Stimulated activated CD4-positive, alpha-beta T cell treated with anti-CD3 and anti-CD28 coated beads, Interleukin-4, amount 100 ng/mL, for 24 hours (primary cell): ENCODE results near the gene PPDPF.
A peak's percentile ranks its signal among the peaks of the same experiment; 100 is the strongest.
"Not testable (repeated sequence)": the region's sequence is repeated elsewhere in the genome, so short reads cannot be mapped to it uniquely, and the experiment has no call there.

ENCODE experiments used
- DNase-seq: peaks from one replicate; pipeline ENCODE4 v3.0.0-alpha.2; 2020

PPDPF gene, protein sequence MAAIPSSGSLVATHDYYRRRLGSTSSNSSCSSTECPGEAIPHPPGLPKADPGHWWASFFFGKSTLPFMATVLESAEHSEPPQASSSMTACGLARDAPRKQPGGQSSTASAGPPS

DNA sequence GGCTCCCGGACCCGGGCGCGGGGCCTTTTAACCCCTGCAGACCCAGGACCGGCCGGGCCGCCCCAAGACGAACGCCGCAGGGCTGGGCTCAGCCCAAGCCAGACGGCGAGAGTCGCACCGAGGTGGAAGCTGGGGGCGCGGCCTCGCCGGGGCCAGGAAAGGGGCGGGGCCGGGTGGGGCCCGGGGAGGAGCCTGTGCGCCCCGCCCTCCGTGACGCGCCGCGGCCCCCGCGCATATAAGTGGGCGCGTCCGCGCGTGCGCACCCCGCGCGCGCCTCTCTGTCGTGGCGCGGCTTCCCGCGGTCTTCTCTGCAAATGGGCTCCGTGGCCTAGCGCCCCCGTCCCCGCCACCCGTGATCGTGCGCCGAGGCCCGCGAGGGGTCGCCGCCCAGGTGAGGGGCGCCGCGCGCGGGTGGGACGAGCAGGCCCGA, at the start of gene PPDPF:
Gene PPDPF (plus strand): TSS at position 262 of the 430 bp plus-strand sequence. CDS start 544 bp downstream, outside the sequence.
- DNase-seq, result peak; percentile 81

DNA sequence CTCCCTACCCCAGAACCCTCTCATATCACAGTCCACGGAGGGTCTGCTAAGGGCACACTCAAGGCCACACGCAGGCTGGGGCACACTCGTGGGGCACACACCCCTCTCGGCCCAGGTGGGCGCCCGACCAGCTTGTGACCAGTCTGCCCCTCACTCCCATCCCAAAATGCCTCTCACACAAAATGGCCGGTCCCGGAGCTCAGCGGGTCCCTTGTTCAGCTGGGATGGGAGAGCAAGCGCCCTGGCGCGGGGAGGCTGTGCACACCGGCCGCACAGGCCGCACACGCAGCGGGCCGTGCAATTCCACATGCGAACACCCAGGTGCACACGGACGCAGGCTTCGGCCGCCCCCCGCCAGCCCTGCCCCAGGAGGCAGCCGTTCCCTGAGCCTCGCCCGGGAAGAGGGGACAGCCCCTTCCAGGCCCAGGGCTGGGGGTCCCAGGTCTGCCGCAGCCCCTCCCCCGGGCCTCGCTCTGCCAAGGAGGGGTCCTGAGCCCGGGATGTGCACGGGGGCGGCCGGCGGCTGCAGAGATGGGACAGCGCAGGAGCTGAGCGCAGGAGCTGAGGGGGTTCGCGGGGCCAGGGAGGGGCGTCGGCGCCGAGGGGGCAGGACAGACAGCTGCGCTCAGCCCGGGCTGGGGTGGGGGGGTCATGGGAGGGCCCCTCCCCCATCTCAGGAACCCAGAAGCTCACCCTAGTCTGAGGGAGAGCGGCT, 49.4 kb upstream of the PPDPF start:
- DNase-seq, result no peak

DNA sequence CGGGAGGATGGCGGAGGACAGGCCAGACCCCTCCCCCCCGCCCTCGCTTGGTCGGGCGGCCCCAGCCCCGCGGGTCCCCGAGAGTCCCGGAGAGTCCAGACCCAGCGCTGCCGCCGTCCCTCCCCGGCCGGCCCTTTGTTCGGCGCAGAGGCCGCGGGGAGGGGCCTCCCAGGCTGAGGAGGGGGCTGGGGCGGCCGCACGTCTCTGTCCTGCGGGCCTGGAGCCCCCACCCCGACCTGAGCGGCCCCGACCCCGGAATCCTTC, 48.9 kb upstream of the PPDPF start:
- DNase-seq, result no peak

DNA sequence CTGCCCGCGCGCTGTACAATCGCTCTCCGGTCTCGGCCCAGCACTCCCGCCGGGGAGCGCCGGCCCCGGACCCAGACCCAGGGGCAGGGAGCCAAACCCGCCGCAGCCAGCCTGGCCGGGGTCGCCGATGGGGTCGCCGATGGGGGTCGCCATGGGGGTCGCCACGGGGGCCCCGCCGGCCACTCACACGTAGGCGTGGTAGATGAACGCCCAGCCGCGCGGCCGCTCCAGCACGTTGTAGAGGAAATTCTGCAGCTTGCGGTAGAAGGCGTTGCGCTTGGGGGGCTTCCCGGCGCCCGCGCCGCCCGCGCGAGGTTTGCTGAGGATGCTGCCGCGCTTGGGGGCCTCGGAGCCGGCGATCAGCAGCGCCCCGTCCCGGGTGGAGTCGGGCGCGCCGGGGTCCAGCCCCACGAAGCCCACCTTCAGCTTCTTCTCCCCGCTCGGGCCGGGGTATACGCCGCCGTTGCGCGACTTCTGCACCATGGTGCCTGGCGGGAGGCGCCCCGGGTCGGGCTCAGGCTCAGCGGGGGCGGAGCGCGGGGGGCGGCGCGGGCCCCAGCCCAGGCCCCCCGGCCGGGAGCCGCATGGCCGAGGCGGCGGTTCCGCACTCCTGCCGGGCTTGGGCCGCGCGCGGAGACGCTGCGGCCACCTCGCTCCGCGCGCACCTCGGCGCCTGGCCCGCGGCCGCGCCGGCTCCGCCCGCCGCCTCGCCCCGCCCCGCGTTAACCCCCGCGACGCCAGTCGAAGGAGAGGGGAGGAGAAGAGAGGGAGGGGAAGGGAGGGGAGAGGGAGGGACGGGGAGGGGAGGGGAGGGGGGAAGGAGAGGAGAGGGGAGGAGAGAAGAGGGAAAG, 48.4 kb upstream of the PPDPF start, which contains the start of gene KCNQ2:
Gene KCNQ2 (minus strand): TSS at position 675 of the 851 bp plus-strand sequence. CDS start 192 bp downstream, at position 483.
- DNase-seq, result no peak

DNA sequence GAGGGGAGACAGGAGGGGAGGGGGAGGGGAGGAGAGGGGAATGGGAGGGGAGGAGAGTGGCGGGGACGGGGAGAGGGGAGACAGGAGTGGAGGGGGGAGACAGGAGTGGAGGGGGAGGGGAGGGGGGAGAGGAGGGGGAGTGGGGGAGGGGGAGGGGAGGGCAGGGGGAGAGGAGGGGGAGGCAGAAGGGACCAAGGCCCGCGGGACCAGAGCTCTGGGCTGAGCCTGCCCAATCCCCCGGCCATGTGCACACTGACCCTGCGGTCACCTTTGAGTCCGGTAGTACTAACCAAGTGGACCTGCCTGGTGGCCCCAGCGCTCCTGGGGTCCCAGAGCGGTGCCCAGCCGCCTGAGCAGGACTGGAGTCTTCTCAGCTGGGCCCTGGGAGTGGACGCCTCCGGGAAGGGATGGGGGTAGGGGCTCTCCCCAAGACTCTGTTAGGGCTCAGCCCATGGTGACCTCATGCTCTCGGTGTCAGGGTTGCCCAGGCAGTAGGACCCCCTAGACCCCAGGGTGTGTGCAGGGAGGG, 47.6 kb upstream of the PPDPF start:
- no peak for DNase-seq

DNA sequence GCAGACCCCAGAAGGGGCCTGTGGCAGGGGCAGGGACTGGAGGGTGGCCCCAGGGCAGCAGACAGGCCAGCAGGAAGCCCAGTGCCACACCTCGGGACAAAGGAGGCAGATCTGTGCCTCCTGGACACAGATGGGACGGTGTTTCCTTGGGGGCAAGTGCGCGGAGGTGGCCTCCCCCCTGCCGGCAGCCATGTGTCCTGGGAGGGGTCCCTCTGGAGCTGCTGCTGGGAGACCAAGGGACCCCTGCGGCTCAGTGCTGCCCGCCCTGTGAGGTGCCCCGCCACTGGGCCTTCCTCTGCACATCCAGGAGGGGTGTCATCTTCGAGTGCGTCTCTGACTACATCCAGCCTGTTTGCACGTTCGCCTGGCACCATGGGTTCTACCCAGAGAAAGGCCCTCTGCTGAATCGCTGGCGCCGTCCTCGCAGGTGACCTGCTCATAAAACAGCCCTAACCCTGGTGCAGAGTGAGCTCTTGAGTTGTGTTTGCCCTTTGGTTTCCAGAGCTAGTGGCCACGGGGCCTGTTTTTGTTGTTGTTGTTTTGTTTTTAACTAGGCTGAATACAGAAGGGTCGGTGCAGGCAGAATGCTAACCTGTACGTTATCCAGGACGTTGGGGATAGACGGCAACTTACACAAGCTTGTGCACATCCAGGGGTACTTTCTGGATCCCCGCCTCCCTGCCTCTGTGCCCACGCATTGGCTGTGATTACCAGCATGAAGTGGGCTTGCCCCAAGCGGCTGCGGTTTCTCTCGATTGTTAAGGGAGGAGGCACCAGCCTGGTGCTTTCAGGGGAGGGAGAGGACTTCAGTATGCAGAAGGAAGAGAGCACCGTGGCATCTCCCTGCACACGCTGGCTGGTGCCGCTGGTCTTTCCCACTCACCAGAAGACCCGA, 46.8 kb upstream of the PPDPF start:
- no peak for DNase-seq

DNA sequence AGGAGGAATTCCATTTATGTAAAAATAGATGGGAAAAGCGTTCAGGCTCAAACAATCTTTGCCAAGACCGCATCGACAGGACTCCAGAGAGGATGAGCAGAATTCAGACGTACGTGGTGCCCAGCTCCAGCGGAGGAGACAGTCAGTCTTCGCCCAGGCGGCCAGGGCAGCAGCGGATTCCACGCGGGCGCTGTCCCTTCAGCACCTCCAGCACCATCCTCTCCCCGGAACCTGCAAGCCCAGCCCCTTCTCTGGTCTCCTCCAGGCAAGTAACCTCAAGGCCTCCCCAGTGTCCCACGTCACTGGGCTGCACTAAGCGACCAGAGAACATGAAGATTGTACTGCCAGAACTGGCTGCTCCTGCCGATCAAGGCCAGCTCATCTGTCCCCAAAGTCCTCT, 45.4 kb upstream of the PPDPF start:
- no peak for DNase-seq

DNA sequence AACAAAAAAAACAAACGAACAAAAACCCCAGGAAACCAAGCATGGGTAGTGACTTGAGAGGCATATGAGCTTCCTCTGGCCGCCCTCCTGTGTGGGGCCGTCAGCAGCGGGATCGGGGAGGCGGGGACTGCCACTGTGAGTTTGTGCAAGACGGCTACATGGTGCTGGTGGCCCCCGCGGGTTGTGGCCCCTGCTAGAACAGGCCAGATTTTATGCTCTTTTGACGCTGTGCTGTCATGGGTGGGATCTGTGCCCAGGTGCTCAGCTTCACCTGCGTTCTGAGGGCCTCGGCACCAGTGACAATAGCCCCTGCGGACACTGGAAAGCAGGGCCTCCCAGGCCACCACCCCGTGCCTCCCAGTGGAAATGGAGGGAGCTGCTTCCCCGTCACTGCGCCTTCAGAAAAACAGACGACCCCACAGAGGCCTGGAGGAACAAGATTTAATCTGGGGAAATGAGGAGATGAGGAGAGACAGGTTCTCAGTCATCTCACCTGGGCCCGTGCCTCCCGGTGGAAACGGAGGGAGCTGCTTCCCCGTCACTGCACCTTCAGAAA, 43.4 kb upstream of the PPDPF start:
- DNase-seq, result no peak

DNA sequence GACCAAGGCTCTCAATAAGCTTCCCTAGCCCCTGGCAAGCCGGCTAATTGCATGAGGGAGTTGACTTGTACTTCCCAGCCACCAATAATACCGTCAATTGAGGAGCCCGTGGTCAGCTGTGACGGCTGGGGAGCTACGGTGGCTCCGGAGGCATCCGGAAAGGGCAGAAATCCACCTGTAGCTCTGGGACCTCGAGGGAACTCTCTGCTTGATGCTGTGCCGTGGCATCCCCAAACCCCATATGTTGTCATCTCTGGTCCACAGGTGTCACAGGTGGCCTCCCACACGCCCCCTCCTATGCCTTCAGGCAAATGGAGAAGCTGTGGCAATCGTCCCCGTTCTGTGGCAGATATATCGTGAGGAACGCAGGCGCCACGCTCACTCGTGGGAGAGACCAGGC, 42.6 kb upstream of the PPDPF start:
- DNase-seq, result no peak

DNA sequence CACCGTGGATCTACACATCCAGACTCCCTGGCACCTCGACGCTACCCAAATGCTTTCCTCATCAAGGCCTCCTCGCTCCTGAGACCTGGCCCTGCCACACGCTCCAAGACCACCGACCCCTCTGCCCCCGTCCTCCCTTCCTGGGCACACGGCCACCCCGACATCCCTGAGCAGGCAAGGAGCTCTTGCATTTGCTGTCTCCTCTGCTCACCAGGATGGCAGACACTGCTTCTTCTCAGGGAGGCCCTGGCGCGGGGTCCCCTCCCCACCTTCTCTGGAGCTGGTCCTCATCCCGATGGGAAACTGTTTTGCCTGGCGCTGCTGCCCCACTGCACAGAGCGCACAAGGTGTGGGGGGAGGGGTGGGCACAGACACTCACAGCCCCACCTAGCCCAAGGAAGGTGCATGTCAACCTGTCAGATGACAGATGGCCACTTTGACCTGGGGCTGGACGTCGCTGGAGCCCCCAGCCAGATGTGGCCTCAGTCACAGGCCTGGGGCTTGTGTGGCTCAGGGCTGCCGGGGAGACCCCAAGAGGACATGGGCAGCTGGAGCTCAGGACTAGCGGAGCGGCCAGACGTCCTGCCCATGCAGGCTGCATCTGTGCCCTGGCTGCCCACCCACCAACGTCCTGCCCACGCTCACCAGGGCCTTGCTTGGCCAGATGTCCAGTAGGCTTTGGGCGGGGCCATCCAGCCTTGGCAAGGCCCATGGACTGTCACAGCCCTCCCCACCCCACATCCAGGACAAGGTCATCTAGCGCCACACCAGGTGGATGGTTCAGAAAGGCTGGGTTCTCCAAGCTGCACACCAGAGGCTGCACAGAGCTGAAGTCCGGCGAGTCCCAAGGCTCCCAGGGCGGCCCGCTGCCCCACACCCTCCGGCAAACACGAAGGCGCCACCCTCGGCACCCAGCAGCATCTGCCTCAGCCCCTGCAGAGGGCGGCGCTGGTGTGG, 41.9 kb upstream of the PPDPF start:
- no peak for DNase-seq

DNA sequence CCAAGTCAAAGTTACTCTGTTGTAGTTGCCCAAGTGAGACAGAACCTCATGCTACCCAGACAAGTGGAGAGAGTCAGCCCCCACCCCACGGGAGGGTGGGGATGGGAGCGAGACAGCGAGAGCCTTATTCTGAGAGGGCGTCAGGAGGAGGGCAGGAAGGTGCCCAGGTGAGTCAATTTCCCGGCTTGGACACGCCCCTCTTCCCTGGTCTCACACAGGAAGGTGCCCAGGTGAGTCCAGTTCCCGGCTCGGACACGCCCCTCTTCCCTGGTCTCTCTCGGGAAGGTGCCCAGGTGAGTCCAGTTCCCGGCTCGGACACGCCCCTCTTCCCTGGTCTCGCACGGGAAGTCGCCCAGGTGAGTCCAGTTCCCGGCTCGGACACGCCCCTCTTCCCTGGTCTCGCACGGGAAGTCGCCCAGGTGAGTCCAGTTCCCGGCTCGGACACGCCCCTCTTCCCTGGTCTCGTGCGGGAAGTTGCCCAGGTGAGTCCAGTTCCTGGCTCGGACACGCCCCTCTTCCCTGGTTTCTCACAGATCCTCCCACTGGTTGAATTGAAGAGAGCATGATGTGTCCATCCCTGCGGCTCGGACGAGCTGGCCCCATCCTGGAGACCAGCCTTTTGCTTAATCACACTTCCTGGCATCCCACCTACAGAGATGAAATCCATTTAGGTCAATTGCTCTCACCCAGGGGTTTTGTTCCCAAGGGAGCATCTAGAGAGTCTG, 40.7 kb upstream of the PPDPF start:
- not testable (repeated sequence) for DNase-seq

DNA sequence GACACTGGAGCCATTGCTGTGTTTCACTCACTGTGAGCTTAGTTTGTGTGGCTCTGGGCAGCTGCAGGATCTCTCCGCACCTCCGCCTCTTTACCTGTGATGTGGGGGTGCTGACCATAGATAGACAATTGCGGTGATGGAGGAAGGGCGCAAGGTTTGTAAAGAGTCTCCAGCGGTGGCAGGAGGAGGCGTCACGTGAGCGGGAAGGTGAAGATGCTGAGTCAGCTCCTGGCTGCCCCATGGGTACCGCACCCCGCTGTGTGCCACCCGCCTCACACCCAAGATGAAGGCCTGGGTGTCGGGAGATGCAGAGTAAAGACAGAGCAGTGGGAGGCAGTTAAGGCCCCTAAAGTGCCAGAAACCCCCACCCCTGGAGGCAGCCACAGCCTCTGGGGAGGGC, 39.1 kb upstream of the PPDPF start:
- DNase-seq, result no peak

DNA sequence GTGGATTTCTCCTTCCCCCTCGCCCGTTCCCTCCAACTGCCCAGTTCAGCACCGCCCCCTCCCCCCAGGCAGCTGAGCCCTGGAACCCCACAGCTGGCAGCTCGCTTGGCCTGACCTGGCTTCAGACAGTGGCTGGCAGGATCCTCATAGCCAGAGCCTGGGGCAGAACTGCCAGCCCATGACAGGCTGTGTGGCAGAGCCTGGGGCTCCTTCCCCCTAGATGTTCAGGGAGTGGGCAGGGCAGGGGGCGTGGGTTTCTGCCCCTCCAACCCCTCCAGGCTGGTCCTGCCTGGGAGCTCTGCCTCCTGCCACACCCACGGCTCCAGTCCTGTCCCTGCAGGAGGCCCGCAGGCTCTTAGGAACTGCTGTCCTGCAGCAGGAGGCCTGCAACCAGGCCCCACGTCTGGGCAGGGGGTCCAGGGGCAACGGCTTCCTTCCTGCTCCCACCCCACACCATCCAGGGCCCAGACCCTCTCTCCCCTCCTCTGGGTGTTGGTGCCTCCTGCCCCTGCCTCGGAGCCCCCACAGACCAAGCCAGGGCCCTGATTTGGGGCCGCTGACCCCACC, 38.5 kb upstream of the PPDPF start:
- DNase-seq, result no peak

DNA sequence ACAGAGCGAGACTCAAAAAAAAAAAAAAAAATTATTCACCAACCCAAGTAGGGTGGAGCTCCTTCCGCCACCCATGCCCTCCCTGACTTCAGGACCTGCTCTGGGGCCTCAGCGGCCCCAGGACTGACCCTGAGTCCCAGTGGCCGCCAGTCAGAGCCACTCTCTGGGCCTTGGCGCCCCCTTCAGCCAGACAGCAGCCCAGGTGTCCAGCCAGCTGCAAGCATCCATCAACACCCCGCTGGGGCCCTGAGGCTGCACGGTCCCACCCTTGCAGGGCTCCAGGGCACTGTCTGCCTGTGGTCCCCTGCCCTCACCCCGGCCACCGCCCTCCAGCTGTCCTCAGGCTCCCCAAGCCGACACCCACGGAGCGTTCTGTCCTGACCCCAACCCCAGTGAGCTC, 36.7 kb upstream of the PPDPF start:
- no peak for DNase-seq

DNA sequence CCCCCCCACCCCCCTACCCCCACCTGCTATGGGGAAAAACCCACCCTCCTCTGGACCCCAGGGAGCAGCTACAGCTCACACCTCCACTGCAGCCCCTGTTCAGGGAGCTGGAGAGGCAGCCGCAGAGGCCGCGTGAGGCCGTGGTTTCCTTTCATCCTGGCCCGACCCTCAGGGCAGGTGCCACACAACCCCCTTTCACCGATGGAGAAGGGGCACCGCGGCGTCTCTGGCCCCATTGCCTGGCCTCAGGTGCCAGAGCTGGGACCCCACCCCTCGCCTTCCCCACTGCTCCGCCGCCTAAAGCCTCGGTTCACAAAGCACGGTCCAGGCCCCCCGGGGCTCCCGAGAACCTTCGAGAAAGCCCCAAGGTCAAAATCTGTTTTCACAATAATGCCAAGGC, 36.3 kb upstream of the PPDPF start:
- no peak for DNase-seq

DNA sequence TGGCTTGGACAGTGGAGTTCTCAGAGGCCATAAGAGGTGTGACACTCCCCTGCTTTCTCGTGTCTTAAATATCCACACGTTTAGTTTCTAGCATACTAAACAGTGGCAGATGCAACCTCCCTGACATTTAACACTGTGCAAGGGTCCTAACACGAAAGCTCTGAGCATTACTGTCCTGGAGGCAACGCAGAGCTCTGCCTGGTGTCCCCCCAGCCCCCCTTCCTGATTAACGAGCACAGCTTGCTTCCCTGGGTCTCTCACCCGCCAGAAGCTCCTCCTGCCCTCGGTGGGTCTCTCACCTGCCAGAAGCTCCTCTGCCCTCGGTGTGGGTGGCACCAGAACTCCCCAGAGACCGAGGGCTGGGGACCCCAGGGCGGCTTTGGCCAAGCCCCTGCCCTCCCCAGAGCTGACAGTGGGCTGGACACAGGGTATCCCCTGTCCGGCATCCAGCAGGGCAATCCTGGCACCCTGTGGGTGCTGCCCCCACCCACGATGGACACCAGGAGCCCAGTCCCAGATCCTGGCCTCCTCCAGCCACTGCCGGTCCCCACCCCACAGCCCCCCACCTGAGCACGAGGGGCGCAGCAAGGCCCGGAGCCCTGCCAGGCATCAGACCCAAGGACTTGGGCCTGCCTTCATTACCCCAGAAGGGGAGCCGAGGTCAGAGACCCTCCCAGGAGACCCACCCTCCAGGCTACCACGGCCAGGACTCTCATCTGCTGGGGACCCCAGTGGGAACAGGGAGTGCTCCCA, 35.7 kb upstream of the PPDPF start:
- no peak for DNase-seq

DNA sequence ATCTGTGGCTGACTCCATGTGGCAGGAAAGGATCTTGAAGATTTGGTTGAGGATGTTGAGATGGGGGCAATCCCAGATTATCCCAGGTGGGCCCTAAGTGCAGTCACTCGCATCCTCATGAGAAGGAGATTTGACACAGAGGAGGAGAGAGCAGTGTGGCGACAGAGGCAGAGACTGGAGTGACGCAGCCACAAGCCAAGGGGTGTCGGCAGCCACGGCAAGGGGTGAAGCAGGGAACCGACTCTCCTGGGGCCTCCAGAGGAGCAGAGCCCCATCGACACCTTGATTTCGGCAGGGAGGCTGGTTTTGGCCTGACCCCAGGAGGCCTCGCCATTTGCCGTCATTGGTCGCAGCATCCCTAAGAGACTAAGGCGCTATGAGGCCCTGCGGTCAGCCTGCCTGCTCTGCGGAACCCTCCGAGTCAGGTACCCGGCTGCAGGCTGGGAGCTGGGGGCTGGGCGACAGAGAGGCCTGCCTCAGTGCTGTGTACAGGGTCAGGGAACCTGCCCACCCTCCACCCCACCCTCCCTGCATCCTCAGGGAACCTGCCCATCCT, 34.2 kb upstream of the PPDPF start:
- no peak for DNase-seq

DNA sequence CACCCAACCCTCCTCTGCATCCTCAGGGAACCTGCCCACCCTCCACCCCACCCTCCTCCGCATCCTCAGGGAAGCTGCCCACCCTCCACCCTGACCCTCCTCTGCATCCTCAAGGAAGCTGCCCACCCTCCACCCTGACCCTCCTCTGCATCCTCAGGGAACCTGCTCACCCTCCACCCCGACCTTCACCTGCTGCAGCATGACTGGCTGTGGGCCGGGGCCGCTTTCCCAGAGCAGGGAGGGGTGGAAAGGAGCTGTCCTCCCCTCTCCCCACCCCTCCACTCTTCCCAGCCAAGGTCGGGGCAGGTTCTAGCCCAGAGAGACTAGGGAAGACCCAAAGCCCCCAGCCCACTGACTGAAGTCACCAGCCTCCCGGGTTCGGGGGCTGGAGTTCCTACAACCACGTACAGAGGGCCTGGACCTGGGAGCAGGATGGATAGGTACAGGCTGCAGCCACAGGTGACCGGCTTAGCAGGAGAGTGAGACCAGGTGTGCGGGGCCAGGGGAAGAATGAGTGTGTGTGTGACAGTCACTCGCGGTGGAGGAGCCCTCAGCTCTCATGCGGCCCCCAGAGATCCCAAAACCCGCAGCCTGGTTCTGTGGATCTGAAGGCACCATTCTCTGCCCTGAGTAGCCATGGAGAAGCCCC, 33.3 kb upstream of the PPDPF start:
- no peak for DNase-seq
